HG03060 (cell line): ENCODE results near the gene AHDC1.
"Not testable (repeated sequence)": the region's sequence is repeated elsewhere in the genome, so short reads cannot be mapped to it uniquely, and the experiment has no call there.

Source experiments
- ATAC-seq: cut with Tn5 transposase; IDR thresholded peaks from one replicate; pipeline ENCODE4 v1.9.1; 2021; ENCODE audit warnings: low read depth, moderate number of reproducible peaks; ENCODE audit not compliant: unreplicated experiment

AHDC1 gene

DNA sequence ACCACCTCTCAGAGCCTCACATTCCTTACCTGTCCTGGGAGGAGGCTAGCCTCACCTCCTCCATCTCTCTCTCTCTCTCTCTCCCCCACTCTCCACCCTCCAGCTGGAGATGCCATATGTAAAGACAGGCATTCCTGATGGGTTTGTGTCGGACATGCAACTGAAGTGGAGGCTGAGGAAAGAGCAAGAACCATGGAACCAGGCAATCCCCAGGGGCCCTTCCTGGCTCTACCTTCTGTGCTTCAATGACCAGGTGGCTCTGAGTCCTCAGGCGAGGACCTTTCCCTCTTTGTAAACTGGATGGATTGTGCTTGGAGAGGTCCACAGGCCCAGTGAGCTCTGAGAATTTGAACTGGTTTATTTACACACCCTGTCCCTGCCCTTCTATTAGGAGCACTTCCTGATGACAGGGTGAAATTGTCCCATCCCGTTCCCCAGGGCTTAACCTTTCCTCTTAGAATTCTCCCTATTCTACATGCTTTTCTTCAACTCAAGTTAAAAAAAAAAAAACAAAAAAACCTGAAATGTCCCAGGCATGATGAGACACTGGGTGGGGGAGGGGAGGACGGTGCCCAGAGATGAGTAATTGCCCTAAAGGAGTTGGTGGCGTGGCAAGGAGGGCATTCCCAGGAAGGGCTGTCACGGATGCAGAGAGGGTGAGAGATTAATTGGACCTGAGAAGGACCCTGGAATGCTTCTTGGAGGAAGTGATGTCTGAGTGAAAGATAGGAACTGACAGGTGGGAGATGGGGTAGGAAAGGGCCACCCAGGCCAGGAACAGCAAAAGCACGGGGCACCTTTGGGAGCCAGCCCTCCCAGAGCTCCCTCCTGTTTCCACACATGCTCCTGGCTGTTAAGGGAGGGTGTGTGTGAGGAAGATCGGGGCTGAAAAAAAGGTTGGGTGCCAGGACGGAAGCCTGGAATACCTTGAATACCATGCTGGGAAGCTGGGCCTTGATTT lies 63.8 kb downstream of the AHDC1 start:
- no peak for ATAC-seq

DNA sequence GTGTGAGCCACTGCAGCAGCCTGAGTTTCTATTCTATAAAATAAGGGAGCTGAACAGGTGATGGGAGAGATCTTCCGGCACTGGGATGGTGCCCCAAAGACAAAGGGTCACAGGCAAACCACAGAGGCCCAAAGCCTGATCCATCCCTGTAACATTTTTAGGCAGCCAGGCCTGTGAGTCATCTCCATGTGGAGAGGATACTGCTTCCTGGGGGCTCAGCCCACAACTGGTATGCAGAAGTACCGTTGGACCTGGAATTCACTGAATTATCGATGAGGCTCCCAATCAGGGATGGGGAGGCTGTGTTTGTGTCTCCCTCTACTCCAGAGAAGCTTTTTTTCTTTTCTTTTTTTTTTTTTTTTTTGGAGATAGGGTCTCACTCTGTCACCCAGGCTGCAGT lies 65.2 kb downstream of the AHDC1 start:
- no peak for ATAC-seq

DNA sequence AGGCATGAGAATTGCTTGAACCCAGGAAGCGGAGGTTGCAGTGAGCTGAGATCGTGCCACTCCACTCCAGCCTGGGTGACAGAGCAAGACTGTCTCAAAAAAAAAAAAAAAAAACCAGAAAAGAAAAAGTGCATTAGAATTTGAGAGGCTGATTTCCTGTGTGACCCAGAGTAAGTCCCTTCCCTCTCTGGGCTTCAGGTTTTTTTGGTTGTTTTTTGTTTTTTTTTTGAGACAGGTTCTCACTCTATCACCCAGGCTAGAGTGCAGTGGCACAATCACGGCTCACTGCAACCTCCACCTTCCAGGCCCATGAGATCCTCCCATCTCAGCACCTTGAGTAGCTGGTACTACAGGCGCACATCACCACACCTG lies 65.7 kb downstream of the AHDC1 start:
- ATAC-seq = not testable (repeated sequence)

GRCh38 chr1:27536767-27537166 lies 67.2 kb downstream of the AHDC1 start:
- ATAC-seq = no peak

DNA sequence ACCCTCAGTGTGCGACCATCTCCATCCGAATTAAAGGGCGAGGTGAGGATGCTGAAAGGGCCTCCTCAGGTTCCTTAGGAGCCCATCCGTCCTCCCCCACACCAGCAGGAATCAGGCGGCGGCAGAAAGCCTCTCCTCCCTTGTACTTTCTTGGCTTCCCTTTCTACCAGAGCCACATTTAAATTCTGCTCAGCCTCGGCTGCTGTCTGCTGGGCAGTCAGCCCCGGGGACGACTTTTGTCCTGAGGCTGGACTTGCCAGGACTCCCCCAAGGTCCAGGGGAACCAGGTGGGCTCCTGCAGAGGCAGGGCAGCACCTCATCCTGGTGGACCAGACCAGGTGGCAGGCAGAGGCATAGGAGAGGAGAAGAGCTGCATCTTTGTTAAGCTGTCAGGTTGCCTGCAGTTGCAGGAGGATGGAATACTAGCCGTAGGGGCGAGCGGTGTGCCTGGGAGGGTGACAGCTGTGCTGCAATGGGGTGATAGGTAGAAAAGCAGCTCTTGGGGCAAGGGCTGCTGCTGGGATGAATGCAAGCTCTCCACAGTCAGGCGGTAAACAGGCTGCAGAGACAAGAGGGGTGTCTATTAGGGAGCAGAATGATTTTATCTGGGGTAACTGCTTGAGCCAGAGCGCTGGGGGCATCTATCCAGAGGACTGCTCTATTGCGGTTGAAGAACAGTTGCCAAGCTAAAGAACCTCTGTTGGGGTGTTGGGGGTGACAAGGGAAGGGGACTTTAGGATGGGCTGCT lies 67.8 kb downstream of the AHDC1 start:
- no peak for ATAC-seq

- no peak for ATAC-seq
Measured at GRCh38 chr1:27535386-27535785, 68.6 kb downstream of the AHDC1 start.

DNA sequence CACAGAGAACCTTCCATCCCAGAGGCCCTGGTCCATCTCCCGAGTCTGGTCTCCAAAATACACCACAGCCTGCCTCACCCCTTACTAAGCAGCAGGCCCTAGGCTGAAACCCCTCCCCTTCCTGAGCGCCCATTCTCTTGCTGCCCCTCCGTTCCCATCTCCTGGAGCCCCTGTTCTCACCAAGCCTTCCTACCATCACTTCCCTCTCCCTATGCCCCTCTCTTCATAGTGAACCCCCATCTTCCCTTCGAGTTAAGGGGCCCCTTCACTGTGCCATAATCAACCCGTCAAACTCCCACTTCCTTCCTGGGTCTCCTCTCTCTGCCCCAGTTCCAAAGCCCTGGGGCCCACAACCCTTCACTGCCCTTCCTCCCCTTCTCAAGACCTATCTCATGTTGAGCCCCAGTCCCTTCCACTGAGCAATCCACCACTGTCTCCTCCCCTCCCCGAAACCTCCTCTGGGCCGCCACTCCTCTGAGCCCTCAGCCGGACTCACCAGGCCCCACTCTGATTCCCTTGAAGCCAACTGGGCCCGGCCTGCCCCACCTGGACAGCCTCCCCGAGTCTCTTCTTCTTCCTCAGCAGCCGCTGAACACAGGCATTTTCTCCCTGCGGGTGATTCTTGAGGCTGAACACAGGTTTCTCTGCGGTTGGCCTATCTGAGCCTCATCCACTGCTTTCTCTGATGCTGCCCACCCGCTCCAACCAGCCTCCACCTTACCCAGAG lies 71.8 kb downstream of the AHDC1 start:
- no peak for ATAC-seq

DNA sequence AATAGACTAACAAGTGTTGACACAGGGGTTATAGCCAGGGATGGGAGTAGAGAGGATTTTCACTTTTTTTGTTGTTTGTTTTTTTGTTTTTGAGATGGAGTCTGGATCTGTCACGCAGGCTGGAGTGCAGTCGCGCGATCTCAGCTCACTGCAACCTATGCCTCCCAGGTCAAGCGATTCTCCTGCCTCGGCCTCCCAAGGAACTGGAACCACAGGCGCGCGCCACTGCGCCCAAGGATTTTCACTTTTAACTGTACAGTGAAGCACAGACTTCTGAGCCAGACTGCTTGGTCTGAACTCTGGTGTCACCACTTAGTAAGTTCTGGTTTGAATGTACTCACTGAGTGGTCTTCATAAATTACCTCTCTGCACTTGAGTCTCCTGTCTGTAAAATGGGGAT lies 73.8 kb downstream of the AHDC1 start:
- no peak for ATAC-seq

DNA sequence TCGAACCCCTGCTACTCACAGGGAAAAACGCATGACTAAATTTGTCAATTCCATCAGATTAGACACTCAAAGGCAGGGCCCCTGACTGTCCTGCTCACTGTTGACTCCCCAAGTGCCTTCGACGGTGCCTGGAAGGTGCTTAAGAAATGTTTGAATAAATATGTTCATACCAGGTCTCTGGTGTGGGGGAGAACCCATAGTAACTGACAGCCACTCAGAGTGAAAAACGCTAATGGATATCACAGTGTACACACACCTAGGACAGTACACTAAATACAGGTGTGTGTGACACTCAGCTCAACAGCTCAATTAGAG lies 74.3 kb downstream of the AHDC1 start:
- ATAC-seq = no peak

DNA sequence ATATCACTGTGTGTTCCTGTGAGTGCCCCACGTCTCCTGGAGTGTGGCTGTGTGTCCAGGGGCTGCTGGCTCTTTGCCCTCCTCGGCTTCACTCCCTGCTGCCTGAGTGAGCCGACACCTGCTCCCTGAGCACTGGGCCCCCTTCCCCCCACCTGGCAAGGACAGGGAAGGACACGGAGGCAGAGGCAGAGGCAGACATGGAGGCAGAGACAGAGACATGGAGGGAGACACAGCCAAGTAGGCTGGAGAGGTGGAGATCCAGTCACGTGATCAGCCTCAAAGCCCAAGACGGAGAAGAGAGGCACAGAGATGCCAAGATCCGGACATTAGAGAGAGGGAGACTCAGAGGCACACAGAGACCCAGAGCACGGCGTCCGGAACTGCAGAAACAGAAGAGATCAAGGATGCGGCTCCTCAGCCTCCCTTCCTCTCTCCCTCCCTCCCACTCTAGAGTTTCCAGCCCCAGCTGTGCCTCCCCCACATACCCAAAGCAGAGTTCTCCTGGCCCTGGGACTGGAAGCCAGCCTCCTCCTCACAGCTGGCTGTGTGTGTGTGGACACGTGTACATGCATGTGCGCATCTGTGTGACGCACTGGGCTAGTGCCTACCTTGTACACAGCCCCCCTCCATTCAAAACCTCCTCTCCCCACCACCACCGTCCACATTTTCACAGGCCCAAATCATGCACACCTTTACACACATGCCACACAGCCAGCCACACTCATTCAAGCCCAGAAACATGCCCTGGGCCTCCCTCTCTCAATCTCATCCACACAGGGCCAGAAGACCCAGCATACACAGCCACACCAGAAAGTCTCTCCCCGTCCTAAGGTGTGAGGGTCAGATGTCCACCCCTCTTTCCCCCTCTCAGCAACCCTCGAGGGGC lies 74.9 kb downstream of the AHDC1 start:
- ATAC-seq = no peak

- no peak for ATAC-seq
Measured at GRCh38 chr1:27527890-27528817, 75.8 kb downstream of the AHDC1 start.

GRCh38 chr1:27527223-27527889 lies 76.6 kb downstream of the AHDC1 start:
- ATAC-seq = no peak

DNA sequence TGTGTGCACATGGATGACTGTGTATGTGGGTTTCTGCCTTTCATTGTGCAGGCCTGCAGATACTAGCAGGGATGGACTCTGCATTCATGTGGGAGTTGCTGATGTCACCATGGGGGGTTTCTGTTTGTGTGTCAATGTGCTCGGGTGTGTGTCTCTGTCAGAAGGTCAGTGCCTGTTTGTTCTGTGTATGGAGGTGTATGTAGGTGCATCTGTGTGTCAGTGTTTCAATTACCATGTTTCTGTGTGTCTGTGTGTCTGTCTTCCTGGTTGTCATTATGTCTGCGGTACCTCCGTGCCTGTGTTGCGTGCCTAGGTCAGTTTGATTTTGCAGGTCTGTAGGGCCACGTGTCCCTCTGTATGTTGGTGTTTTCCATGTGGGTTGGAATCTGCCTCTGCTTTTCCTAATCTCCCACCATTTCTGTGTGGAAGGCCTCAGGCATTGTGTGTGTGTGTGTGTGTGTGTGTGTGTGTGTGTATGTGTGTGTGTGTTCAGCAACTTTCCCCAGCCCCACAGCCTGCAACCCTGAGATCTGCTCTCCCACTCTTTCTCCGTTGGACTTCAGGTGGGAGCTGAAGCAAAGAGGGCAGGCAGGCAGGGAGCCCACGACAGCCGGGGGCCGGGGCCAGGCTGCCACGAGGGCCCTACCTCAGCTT lies 77.2 kb downstream of the AHDC1 start:
- ATAC-seq = no peak

DNA sequence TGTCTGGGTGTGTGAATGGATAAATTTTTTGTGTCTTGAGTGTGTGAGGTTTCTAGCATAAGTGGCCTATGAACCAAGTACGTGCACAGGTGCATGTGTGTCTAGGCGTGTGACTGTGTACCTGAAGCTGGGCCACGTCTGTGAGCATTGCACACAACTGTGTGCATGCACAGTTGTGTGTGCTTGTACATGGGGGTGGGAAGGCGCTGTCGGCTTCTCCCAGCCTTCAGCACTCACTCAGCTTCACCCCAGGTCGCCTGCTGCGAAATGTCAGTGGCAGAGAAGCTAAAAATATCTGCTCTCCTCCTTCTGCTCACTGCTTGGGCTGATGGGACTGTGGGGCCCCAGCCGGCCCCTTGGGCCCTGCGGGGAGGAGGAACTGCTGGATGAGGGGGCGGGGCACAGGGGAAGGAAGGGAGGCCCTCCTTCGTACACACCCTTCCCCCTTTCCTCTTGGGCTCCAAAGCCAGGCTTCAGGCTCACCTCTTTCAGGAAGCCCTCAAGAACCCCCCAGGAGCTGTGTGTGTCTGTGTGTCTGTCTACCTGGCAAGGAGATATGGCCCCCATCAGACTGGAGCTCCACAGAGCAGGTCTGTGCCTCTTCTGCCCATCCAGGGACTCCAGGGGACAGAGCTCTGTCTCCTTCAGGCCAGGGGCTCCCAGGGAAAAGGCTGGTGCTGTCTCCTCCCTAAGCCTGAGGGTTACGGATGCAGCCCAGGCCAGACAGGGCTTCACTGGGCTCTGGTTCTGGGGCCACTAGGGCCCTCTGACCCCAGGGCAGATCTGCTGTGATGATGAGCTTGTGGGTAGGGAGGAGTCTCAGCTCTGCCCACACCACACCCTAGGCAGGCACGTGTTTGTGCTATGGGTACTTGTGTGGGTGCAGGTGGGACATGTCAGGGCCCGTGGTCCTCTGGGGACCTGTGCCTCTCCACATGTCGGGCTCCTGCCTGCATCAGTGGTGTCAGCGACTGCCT lies 78.4 kb downstream of the AHDC1 start:
- no peak for ATAC-seq

GRCh38 chr1:27523337-27524020 lies 80.5 kb downstream of the AHDC1 start:
- no peak for ATAC-seq
